SK-N-MC (cell line): ENCODE data around the gene C3orf52.

Experiments
- EZH2 ChIP-seq: fragments of 200-600 bp; sonication (generic); IDR thresholded peaks from one replicate; pipeline ENCODE4 v1.6.1; 2017; ENCODE audit warnings: antibody characterized with exemption
- POLR2AphosphoS5 ChIP-seq: IDR thresholded peaks from 2 replicates; pipeline ENCODE4 v1.6.1; 2012; ENCODE audit warnings: mild to moderate bottlenecking, low read depth, low read length, borderline replicate concordance

GRCh38 chr3:112123548-112123947, 37.4 kb downstream of the C3orf52 start:
- TF ChIP-seq POLR2AphosphoS5 (no peak), EZH2 (no peak)
